Measurements from ENCODE around the gene LTK.
"Not testable (repeated sequence)": the region's sequence is repeated elsewhere in the genome, so short reads cannot be mapped to it uniquely, and the experiment has no call there.

Gene LTK

DNA sequence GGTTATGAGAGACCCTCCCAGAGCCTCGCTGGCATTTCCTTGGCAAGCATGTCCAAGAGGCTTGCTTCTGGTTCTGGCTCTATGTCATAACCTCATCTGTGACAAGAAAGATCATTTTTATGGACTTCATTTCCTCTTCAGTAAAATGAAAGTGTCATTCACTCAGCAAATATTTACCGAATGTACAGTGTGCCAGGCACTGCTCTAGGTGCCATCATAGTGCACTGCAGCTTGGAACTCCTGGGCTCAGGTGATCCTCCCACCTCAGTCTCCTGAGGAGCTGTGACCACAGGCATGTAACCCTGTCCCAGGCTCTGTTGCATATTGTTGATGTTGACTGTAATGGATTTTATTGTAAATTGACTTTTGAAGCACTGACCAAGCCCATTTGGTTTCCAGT, 38.7 kb downstream of the LTK start:
- DNase-seq (ENCODE audit: low read depth): no peak

DNA sequence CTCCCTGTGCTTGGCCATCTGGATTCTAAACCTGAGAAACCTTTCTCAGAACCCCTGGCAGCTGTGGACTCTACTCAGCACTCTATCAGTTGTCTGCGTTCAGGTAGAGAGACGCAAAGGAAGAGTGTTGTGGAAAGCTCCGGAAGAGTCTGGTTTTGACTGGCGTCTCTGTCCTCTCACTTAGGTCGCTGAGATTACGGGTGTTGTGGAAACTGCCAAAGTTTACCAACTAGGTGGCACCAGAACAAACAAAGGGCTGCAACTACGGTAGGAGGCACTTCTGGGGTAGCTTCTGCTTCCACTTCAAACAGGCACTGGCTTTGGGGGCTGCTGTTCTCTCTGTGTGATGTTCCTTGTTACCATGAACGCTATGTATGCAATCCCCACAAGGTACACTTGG, 39.2 kb downstream of the LTK start:
- no peak for DNase-seq (ENCODE audit: low read depth)

DNA sequence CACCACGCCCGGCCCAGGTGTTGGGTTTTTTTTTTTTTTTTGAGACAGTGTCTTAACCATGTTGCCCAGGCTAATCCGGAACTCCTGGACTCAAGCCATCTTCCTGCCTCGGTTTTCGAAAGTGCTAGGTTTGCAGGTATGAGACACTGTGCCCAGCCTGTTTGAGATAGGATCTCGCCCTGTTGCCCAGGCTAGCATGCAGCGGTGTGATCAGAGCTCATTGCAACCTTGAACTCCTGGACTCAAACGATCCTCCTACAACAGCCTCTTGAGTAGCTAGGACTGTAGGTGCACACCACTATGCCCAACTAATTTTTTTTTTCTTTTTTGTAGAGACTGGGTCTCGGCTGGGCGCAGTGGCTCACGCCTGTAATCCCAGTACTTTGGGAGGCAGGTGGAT, 40.2 kb downstream of the LTK start:
- no peak for DNase-seq (ENCODE audit: low read depth)

DNA sequence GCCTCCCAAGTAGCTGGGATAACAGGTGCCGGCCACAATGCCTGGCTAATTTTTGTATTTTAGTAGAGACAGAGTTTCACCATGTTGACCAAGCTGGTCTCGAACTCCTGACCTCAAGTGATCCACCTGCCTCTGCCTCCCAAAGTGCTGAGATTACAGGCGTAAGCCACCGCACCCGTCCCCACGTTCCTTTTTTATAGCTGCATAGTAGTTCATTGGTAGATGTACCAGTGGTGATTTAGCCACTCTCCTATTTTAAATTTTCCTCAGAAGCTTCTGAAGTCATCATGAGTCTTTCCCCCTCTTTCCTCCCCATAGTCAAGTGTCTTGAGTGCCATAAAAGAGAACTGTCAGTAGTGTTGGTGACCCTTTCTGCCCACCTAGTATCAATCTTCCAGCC, 44.0 kb downstream of the LTK start:
- DNase-seq (ENCODE audit: low read depth): not testable (repeated sequence)

DNA sequence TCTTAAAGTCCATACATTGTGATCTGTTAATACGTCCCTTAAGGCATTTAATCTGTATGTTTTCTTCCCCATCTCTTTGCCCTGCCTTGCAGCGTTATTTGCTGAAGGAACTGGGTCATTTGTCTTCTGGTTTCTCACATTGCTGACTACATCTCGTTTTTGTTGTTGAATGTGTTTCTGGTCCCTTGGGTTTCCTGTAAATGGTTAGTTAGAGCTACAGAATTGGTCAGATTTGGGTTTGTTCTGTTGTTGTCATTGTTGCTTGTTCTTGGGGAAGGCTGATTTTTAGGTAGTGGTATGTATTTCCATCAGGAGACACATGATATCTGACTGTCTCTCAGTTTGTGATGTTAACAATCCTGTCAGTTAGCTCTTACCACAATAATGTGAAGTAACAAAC, 46.9 kb downstream of the LTK start:
- no peak for DNase-seq (ENCODE audit: low read depth)

DNA sequence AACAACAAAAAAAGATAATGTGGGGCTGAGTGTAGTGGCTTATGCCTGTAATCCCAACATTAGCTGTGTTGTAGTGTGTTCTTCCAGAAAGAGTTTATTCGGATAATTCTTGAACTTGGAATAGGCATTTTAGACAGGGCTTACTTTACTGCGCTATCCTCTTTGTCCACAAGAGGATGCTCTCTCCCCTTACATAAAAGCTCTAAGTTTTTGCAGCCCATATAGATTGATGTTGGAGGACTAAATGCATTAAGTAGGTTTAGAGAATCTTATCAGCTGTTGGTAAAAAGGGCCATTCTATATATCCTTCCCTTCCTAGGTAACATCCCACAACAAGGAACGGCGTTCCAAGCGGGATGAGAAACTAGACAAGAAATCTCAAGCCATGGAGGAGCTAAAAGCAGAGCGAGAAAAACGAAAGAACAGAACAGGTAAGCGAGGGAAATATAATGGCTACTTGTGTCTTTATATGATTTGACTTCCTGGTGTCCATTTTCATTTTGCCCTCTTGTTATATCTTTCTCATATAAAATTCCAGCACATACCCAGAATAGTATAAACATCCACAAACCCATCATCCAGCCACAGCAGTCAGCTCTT, 47.7 kb downstream of the LTK start:
- DNase-seq (ENCODE audit: low read depth): no peak

DNA sequence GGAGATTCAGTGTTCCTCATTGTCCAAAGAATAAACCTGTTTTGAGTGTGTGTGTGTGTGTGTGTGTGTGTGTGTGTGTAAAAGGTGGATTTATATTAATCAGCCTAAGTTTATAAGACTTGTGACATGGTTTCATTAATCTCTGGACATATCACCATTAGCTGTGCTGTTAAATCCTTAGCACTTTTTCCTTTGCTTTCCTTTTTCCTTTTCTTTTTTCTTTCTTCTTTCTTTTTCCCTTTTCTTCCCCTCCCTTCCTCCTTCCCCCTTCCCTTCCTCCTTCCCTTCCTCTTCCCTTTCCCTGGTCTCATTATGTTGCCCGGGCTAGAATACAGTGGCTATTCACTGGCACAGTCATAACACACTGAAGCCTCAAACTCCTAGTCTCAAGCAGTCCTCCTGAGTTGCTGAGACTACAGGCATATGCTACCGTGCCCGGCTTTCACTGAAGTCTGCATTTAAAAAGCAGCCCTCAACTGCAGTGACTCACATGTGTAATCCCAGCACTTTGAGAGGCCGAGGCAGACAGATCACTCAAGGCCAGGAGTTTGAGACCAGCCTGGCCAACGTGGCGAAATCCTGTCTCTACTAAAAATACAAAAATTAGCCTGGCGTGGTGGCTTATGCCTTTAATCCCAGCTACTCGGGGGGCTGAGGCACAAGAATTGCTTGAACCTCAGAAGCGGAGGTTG, 48.6 kb downstream of the LTK start:
- no peak for DNase-seq (ENCODE audit: low read depth)

DNA sequence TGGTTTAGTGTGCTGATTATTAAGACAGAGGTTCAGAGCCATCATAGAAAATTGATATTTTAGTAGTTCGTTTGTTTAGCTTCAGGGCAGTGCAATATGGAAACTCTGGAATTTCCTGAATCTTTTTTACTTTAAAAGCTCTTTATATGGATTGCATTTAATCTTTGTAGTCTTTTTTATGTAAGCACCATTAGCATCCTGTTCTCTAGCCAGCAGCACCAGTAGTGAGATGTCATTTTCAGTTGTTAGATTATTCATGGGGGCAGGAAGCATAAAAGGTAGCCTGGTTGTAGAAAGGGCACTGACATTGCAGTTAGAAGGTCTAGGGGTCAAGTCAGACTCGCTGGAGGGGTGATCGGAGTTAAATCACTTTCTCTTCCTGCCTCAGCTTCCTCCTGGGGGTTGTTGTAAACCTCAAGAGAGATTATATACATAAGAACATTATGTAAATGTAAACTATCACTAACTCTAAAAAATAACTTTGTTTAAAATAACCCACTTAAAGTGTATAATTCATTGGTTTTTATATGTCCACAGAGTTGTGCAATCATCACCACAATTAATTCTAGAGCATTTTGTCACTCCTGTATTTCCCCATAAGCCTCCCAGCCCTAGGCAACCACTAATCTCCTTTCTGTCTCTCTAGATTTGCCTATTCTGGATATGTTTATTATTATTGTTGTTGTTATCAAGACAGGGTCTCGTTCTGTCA, 51.4 kb downstream of the LTK start:
- no peak for DNase-seq (ENCODE audit: low read depth)
